Fibroblast of lung (primary cell): ENCODE results near the gene BICRA.

Source experiments
- CTCF ChIP-seq, 2 donors: IDR thresholded peaks in 1 of 2; conservative IDR thresholded peaks in 1 of 2; 1 replicate in 1 of 2; 2 replicates in 1 of 2; pipeline ENCODE4 v1.5.1; 2011 to 2012; ENCODE audit warnings: low read length in 2 of 2, control low read depth in 1 of 2, inconsistent platforms in 1 of 2, low read depth in 1 of 2, mild to moderate bottlenecking in 1 of 2
- EZH2 ChIP-seq: IDR thresholded peaks from 2 replicates; pipeline ENCODE4 v1.5.1; 2012; ENCODE audit warnings: low read length, control low read depth, mild to moderate bottlenecking; ENCODE audit errors: missing control alignments

- TF ChIP-seq CTCF (conservative IDR thresholded peaks at IDR 0.05 in 1 of 2, IDR thresholded peaks at IDR 0.05 in 1 of 2; ENCODE audit: low read depth in 1 of 2, low read length in 2 of 2), result no peak
- TF ChIP-seq EZH2, result no peak
These were observed 82.2 kb downstream of the BICRA start for GRCh38 chr19:47691090-47691489.
